ENCODE data around the gene CBR4.

- TF ChIP-seq CREB1 (IDR thresholded peaks at IDR 0.05; ENCODE audit: low read depth) (no peak), TCF12 (IDR thresholded peaks at IDR 0.05; ENCODE audit: low read depth) (no peak), MAX (IDR thresholded peaks at IDR 0.05) (no peak)
These were observed 40.2 kb upstream of the CBR4 start for GRCh38 chr4:169050284-169050683.

All from Ishikawa (cell line).